Pancreas (tissue), 10 donors: ENCODE measurements around the gene TOX3. TPM values are rescaled to one million over a fixed set of nuclear protein-coding genes. Genes with fewer than 3 reads are reported as not detected.

Experiments used
- ATAC-seq, 4 donors: fragments of 200-7000 bp; cut with Tn5 transposase; one replicate each; pipeline versions ENCODE4 v1.8.0 to v1.9.1; 2020; ENCODE audit warnings: mild to moderate bottlenecking in 4 of 4, moderate library complexity in 4 of 4
- DNase-seq, 6 donors: peaks; one replicate each; pipeline ENCODE4 v3.0.0-alpha.2; 2020
- FAIRE-seq: peaks from 2 replicates; lab custom pipeline; 2012; peaks lifted over from hg19 to GRCh38; lab: Jason Lieb, UNC
- H3K27ac ChIP-seq, 4 donors: fragments of 200-600 bp; sonication (generic); 1 replicate in 3 of 4; 2 replicates in 1 of 4; pipeline versions ENCODE4 v1.5.0 to v1.8.0; 2020
- H3K27me3 ChIP-seq, 4 donors: fragments of 200-600 bp; one replicate each; pipeline ENCODE4 v1.8.0; 2021
- H3K36me3 ChIP-seq, 3 donors: fragments of 200-600 bp; sonication (generic) in 1 of 3; one replicate each; pipeline versions ENCODE4 v1.5.0 to v1.8.0; 2020 to 2021
- H3K4me1 ChIP-seq, 3 donors: fragments of 200-600 bp; one replicate each; pipeline ENCODE4 v1.8.0; 2021
- H3K4me3 ChIP-seq, 4 donors: fragments of 200-600 bp; sonication (generic) in 2 of 4; one replicate each; pipeline versions ENCODE4 v1.5.0 to v1.8.0; 2020 to 2021
- H3K9me3 ChIP-seq, 4 donors: fragments of 200-600 bp; one replicate each; pipeline ENCODE4 v1.8.0; 2021
- CTCF ChIP-seq, 4 donors: fragments of 200-600 bp; sonication (generic) in 3 of 4; IDR thresholded peaks; one replicate each; pipeline versions ENCODE4 v1.5.0 to v1.8.0; 2021; ENCODE audit warnings: antibody characterized with exemption in 4 of 4
- WGBS, 2 donors: extraction: QIAGEN DNeasy Blood & Tissue Kit; methylation state at CpG; one replicate each; pipeline ENCODE4 v1.1.7; 2013; 5-methylcytosine and 5-hydroxymethylcytosine counted together
- intact Hi-C, 3 donors: fragments of 100-400 bp; cut with DNase I; formaldehyde crosslinking; loops; one replicate each; pipeline versions ENCODE4 v1.11.1 to v1.14.2; 2022
- polyA plus RNA-seq, 2 donors: library from polyadenylated mRNA; stranded (reverse); fragments of 200-250 nt; gene quantifications; one replicate each; pipeline ENCODE4 v1.2.3, GENCODE V29; 2013
- total RNA-seq, 6 donors: library from RNA; stranded (reverse); fragmentation: NEBNext Ultra II Directional in 4 of 6; extraction: Animal tissue kit (Norgen Biotek cat#: 25700) in 4 of 6; gene quantifications; one replicate each; pipeline versions ENCODE4 v1.2.1 to v1.2.4, GENCODE V29; 2021 to 2023
- donor health status: healthy with polysubstance abuse.
- donor health status: DM: no; HTN: no; CAD: no; lungs with moderate emphysema.
- donor health status: DM: no; HTN: no; CAD: no.
- donor health status: control.
- donor health status: control.
- donor health status: Bipolar disorder and iron deficiency.
- donor health status: DM: yes; HTN: yes; CAD: no.
- donor health status: DM: no; HTN: no; CAD: no.
- donor health status: DM: no; HTN: no; CAD: no.
- donor health status: DM: yes; HTN: yes; CAD: no.

Gene TOX3
- total and polyA plus RNA-seq, 8 donors = 1.1 to 6.1 (median 4.2) TPM

- FAIRE-seq (no peak), DNase-seq (no peak), ATAC-seq (no peak)
- intact Hi-C loops = no loop called here
- no peaks in the 10 kb centered on the region for H3K9me3 ChIP-seq
- no peak overlapping the region for H3K27ac ChIP-seq
- H3K27me3 ChIP-seq = no peaks in the 10 kb centered on the region
- H3K4me3 ChIP-seq = no peak overlapping the region
- WGBS, 2 donors = 93 to 100% methylated on average over 2 of the region's 2 CpGs
- H3K4me1 ChIP-seq = peaks cover 0 to 3% (median 3%) of the 10 kb centered on the region in 3 donors
- no peak for TF ChIP-seq CTCF (IDR thresholded peaks at IDR 0.05)
- no peaks in the 10 kb centered on the region for H3K36me3 ChIP-seq
These were observed 39.2 kb upstream of the TOX3 start for GRCh38 chr16:52586159-52586558.

DNA sequence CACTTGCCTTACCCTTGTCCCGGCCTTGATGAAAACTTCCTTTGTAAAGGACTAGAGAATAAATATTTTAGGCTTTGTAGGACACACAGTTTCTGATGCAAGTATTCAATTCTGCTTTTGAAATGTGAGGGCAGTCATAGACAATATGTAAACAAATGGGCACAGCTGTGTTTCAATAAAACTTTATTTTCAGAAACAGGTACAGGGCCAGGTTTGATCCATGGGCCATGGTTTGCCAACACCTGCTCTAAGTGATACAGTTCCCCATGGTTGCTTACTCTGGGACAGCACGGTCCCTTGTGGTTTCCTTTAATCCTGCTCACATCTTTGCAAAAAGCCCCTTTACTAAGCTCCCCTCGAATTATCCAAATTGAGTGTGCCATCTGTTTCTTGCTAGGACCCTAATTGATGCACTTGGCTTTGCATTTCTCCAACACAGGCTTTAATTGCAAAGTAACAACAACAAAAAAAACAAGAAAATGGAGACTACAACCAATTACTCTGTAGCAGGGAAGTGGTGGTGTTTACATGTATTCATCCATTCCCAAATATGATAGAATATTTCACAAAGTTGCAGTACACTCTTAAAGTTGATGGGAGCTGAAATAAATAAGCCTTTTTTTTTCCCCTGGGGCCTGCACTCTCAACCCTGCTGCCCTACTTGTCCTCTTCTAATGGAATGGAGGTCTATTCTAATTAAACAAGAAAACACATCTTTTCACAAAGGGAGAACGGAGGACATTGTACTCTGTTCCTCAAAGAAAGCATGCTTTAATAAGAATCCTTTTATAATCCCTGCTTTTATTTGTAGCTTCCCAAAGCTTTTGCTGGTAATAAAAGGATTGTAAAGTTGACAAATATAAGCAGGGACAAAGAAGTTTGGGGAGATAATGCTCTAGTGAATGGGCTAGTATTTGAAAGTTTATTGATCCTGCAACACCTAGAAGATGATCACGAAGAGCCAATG lies 37.7 kb upstream of the TOX3 start:
- FAIRE-seq (no peak), DNase-seq (no peak), ATAC-seq (no peak)
- Histone ChIP-seq H3K4me3 (no peak overlapping the region), H3K27me3 (no peaks in the 10 kb centered on the region), H3K27ac (no peak overlapping the region), H3K9me3 (no peaks in the 10 kb centered on the region), H3K36me3 (no peaks in the 10 kb centered on the region), H3K4me1 (peaks cover 0 to 18% (median 16%) of the 10 kb centered on the region in 3 donors)
- WGBS, 2 donors = 90 to 93% methylated on average over 5 of the region's 5 CpGs
- no peak for TF ChIP-seq CTCF (IDR thresholded peaks at IDR 0.05)
- intact Hi-C loops = no loop called here

DNA sequence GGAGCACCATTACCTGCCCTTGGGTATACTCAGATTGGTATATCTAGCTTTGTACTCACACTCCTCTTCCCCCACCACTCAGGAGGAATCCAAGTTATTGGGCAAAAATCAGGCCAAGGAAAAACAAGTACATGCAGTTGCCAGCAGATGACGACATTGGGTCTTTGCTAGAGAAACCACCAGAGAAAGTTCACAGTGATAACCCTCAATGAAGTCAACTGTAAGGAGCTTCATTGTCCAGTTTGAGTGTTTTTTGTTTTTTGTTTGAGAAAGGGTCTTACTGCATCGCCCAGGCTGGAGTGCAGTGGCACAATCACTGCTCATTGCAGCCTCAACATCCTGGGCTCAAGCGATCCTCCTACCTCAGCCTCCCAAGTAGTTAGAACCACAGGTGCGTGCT lies 34.6 kb upstream of the TOX3 start:
- TF ChIP-seq CTCF (IDR thresholded peaks at IDR 0.05) = peak in 1 of 4 donors; percentile 9
- Histone ChIP-seq H3K9me3 (no peaks in the 10 kb centered on the region), H3K4me1 (peaks cover 18 to 37% (median 34%) of the 10 kb centered on the region in 3 donors), H3K27me3 (no peaks in the 10 kb centered on the region), H3K36me3 (no peaks in the 10 kb centered on the region), H3K27ac (no peak overlapping the region), H3K4me3 (no peak overlapping the region)
- ATAC-seq (peak; percentile 36 to 56 (median 42)), FAIRE-seq (no peak), DNase-seq (no peak)
- 84 to 87% methylated on average over 4 of the region's 4 CpGs for WGBS, 2 donors
- intact Hi-C loops = no loop called here

GRCh38 chr16:52580488-52580887 lies 33.5 kb upstream of the TOX3 start:
- no peaks in the 10 kb centered on the region for H3K27me3 ChIP-seq
- no peaks in the 10 kb centered on the region for H3K36me3 ChIP-seq
- 33% methylated on average over 3 of the region's 3 CpGs for WGBS, 2 donors
- ATAC-seq (peak; percentile 32 to 66 (median 55)), DNase-seq (no peak), FAIRE-seq (no peak)
- intact Hi-C loops = no loop called here
- no peak for TF ChIP-seq CTCF (IDR thresholded peaks at IDR 0.05)
- peaks cover 18 to 37% (median 34%) of the 10 kb centered on the region in 3 donors for H3K4me1 ChIP-seq
- H3K27ac ChIP-seq = peak overlapping the region in 1 of 4 donors; percentile 34
- H3K4me3 ChIP-seq = no peak overlapping the region
- no peaks in the 10 kb centered on the region for H3K9me3 ChIP-seq
